Measurements from ENCODE around the gene ADRB1.
A peak's percentile ranks its signal among the peaks of the same experiment; 100 is the strongest.

The ADRB1 gene

DNA sequence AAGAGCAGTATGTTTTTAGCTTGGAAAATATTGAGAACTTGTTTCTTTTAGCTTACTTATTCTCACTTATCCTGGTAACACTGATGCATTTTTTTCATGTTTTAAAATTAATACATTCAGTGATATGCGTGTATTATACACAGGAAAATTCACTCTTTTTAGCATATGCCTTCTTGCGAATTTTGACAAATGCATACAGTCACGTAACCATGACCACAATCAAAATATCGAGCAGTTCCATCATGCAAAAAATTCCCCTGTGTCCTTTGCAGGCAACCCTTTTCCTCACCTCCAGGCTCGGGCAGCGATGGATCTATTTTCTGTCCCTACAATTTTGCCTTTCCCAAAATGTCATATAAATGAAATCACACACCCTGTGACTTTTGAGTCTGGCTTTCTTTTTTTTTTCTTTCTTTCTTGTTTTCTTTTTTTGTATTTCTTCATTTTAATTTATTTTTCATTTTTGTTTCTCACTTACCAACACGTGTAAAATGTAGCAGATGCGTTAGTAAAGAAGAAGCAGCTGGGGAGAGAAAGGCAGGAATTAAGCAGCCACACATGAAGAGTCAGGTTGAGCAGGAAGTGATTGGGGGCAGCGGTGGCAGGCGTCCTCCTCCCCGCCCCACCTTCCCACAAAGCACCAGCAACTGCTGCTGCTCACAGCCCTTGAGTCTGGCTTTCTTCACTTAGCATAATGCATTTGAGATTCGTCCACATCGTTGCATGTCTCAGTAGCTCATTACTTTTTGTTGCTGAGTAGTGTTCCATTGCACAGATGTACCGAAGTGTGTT, 29.9 kb downstream of the ADRB1 start:
- H2BK12ac ChIP-seq (ENCODE audit: low read length), result no peak overlapping the region
- no peak for DNase-seq (ENCODE audit: low spot score)
- no peak overlapping the region for H3K4ac ChIP-seq (ENCODE audit: low read length)
- H3K23ac ChIP-seq (ENCODE audit: low read depth, low read length, poor library complexity), result no peak overlapping the region
- H4K8ac ChIP-seq (ENCODE audit: low read depth, low read length), result no peak overlapping the region
- H3K4me1 ChIP-seq (ENCODE audit: control insufficient read depth in 2 of 2, insufficient read depth in 1 of 2, low read depth in 1 of 2, low read length in 2 of 2), result no peaks in the 10 kb centered on the region
- H3K14ac ChIP-seq (ENCODE audit: low read length), result no peak overlapping the region
- H4K91ac ChIP-seq (ENCODE audit: low read depth, low read length, poor library complexity), result no peak overlapping the region
- H3K9ac ChIP-seq (ENCODE audit: low read depth, low read length, poor library complexity), result no peak overlapping the region
- no CpG with 5 or more reads among the region's 14 CpGs for WGBS, 2 donors (ENCODE audit: extremely low coverage in 2 of 2, insufficient read length in 2 of 2, insufficient replicate concordance in 1 of 2)
- H3K18ac ChIP-seq (ENCODE audit: low read length), result peak overlapping the region; percentile 69
- no peaks in the 10 kb centered on the region for H3K79me1 ChIP-seq (ENCODE audit: low read depth, low read length)
- H2AFZ ChIP-seq (ENCODE audit: low read length), result no peak overlapping the region
- no peak overlapping the region for H3K27ac ChIP-seq (replicated peaks; ENCODE audit: low read length)
- H2BK5ac ChIP-seq (ENCODE audit: low read length), result no peak overlapping the region
- no peak overlapping the region for H2BK15ac ChIP-seq (ENCODE audit: low read length)
- H3K4me2 ChIP-seq (ENCODE audit: insufficient read depth, low read length, poor library complexity, severe bottlenecking), result no peak overlapping the region
- no peaks in the 10 kb centered on the region for H3K9me3 ChIP-seq (replicated peaks in 1 of 2; ENCODE audit: control insufficient read depth in 2 of 2, insufficient read depth in 1 of 2, low read depth in 1 of 2, low read length in 2 of 2)
- H3K36me3 ChIP-seq (replicated peaks in 1 of 2; ENCODE audit: control insufficient read depth in 2 of 2, insufficient read depth in 2 of 2, low read length in 2 of 2), result no peaks in the 10 kb centered on the region
- H3K4me3 ChIP-seq (ENCODE audit: low read length in 2 of 2), result no peak overlapping the region
- H3K27me3 ChIP-seq (ENCODE audit: control insufficient read depth in 3 of 3, insufficient read depth in 3 of 3, low read depth in 1 of 3, low read length in 3 of 3), result peaks cover 0 to 10% (median 0%) of the 10 kb centered on the region in 3 experiments
- no peak overlapping the region for H2AK5ac ChIP-seq (ENCODE audit: low read depth, low read length)
- H2BK120ac ChIP-seq (ENCODE audit: low read depth, low read length), result no peak overlapping the region

DNA sequence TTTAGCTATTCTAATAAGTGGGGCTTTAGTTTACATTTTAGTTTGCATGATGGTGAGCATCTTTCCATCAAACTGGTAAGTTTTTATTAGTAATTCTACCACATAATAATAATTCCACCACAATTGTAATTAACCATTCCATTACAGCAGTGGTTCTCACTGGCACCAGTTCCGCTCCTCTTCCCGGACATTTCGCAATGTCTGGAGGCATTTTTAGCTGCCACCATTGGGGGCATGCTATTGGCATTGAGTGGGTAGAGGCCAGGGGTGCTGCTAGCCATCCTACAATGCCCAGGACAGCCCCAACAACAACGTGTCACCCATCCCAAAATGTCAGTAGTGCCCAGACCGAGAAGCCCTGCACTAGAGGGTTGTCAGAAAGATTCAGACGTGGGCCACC, 31.4 kb downstream of the ADRB1 start:
- no peaks in the 10 kb centered on the region for H3K36me3 ChIP-seq (replicated peaks in 1 of 2; ENCODE audit: control insufficient read depth in 2 of 2, insufficient read depth in 2 of 2, low read length in 2 of 2)
- no peak overlapping the region for H3K14ac ChIP-seq (ENCODE audit: low read length)
- DNase-seq (ENCODE audit: low spot score), result no peak
- no peak overlapping the region for H4K8ac ChIP-seq (ENCODE audit: low read depth, low read length)
- peaks cover 3 to 5% of the 10 kb centered on the region in 2 donors for H3K4me1 ChIP-seq (ENCODE audit: control insufficient read depth in 2 of 2, insufficient read depth in 1 of 2, low read depth in 1 of 2, low read length in 2 of 2)
- H3K18ac ChIP-seq (ENCODE audit: low read length), result no peak overlapping the region
- no peak overlapping the region for H3K4ac ChIP-seq (ENCODE audit: low read length)
- no peak overlapping the region for H3K27ac ChIP-seq (replicated peaks; ENCODE audit: low read length)
- no peak overlapping the region for H2BK15ac ChIP-seq (ENCODE audit: low read length)
- no peak overlapping the region for H2AK5ac ChIP-seq (ENCODE audit: low read depth, low read length)
- H3K9ac ChIP-seq (ENCODE audit: low read depth, low read length, poor library complexity), result no peak overlapping the region
- no peak overlapping the region for H3K4me3 ChIP-seq (ENCODE audit: low read length in 2 of 2)
- no peak overlapping the region for H2AFZ ChIP-seq (ENCODE audit: low read length)
- H3K79me1 ChIP-seq (ENCODE audit: low read depth, low read length), result no peaks in the 10 kb centered on the region
- H2BK12ac ChIP-seq (ENCODE audit: low read length), result no peak overlapping the region
- H2BK120ac ChIP-seq (ENCODE audit: low read depth, low read length), result no peak overlapping the region
- H3K4me2 ChIP-seq (ENCODE audit: insufficient read depth, low read length, poor library complexity, severe bottlenecking), result no peak overlapping the region
- no CpG with 5 or more reads among the region's 6 CpGs for WGBS, 2 donors (ENCODE audit: extremely low coverage in 2 of 2, insufficient read length in 2 of 2, insufficient replicate concordance in 1 of 2)
- H3K9me3 ChIP-seq (replicated peaks in 1 of 2; ENCODE audit: control insufficient read depth in 2 of 2, insufficient read depth in 1 of 2, low read depth in 1 of 2, low read length in 2 of 2), result no peaks in the 10 kb centered on the region
- no peak overlapping the region for H3K23ac ChIP-seq (ENCODE audit: low read depth, low read length, poor library complexity)
- H3K27me3 ChIP-seq (ENCODE audit: control insufficient read depth in 3 of 3, insufficient read depth in 3 of 3, low read depth in 1 of 3, low read length in 3 of 3), result peaks cover 0 to 6% (median 0%) of the 10 kb centered on the region in 3 experiments
- no peak overlapping the region for H4K91ac ChIP-seq (ENCODE audit: low read depth, low read length, poor library complexity)
- no peak overlapping the region for H2BK5ac ChIP-seq (ENCODE audit: low read length)

DNA sequence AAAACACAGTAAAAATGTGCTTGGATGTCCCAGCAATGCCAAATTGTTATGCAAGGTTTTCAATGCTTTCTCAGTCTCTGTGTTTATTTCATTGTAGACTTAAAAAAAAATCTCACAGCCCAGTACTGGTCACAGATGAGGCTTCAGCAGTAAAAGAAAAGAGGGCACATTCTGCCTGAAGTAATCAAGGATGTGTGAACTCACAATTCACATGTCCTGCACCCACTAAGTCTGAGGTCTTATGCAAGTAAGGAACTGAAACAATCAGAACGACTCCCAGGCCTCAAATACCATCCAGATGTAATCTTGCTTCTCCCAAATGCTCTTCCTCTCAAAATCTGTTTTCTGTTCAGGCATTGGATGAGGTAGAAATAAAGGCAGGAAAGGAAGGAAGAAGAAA, 33.7 kb downstream of the ADRB1 start:
- peaks cover 0 to 3% (median 0%) of the 10 kb centered on the region in 3 experiments for H3K27me3 ChIP-seq (ENCODE audit: control insufficient read depth in 3 of 3, insufficient read depth in 3 of 3, low read depth in 1 of 3, low read length in 3 of 3)
- no peak overlapping the region for H2AFZ ChIP-seq (ENCODE audit: low read length)
- H3K18ac ChIP-seq (ENCODE audit: low read length), result no peak overlapping the region
- H3K79me1 ChIP-seq (ENCODE audit: low read depth, low read length), result no peaks in the 10 kb centered on the region
- H4K8ac ChIP-seq (ENCODE audit: low read depth, low read length), result no peak overlapping the region
- WGBS, 2 donors (ENCODE audit: extremely low coverage in 2 of 2, insufficient read length in 2 of 2, insufficient replicate concordance in 1 of 2), result no CpG with 5 or more reads among the region's 1 CpG
- no peak for DNase-seq (ENCODE audit: low spot score)
- H4K91ac ChIP-seq (ENCODE audit: low read depth, low read length, poor library complexity), result no peak overlapping the region
- H3K9me3 ChIP-seq (replicated peaks in 1 of 2; ENCODE audit: control insufficient read depth in 2 of 2, insufficient read depth in 1 of 2, low read depth in 1 of 2, low read length in 2 of 2), result no peaks in the 10 kb centered on the region
- H3K27ac ChIP-seq (replicated peaks; ENCODE audit: low read length), result no peak overlapping the region
- no peak overlapping the region for H3K4ac ChIP-seq (ENCODE audit: low read length)
- no peak overlapping the region for H3K14ac ChIP-seq (ENCODE audit: low read length)
- H2BK5ac ChIP-seq (ENCODE audit: low read length), result no peak overlapping the region
- H3K4me3 ChIP-seq (ENCODE audit: low read length in 2 of 2), result no peak overlapping the region
- H2BK12ac ChIP-seq (ENCODE audit: low read length), result no peak overlapping the region
- H2BK15ac ChIP-seq (ENCODE audit: low read length), result no peak overlapping the region
- H3K9ac ChIP-seq (ENCODE audit: low read depth, low read length, poor library complexity), result no peak overlapping the region
- H2BK120ac ChIP-seq (ENCODE audit: low read depth, low read length), result no peak overlapping the region
- peaks cover 3 to 5% of the 10 kb centered on the region in 2 donors for H3K4me1 ChIP-seq (ENCODE audit: control insufficient read depth in 2 of 2, insufficient read depth in 1 of 2, low read depth in 1 of 2, low read length in 2 of 2)
- H3K4me2 ChIP-seq (ENCODE audit: insufficient read depth, low read length, poor library complexity, severe bottlenecking), result no peak overlapping the region
- no peak overlapping the region for H2AK5ac ChIP-seq (ENCODE audit: low read depth, low read length)
- no peaks in the 10 kb centered on the region for H3K36me3 ChIP-seq (replicated peaks in 1 of 2; ENCODE audit: control insufficient read depth in 2 of 2, insufficient read depth in 2 of 2, low read length in 2 of 2)
- no peak overlapping the region for H3K23ac ChIP-seq (ENCODE audit: low read depth, low read length, poor library complexity)

- H2AK5ac ChIP-seq (ENCODE audit: low read depth, low read length), result peak overlapping the region; percentile 23
- WGBS, 2 donors (ENCODE audit: extremely low coverage in 2 of 2, insufficient read length in 2 of 2, insufficient replicate concordance in 1 of 2), result no CpG with 5 or more reads among the region's 9 CpGs
Observed at GRCh38 chr10:114077815-114078219, 34.2 kb downstream of the ADRB1 start.

More at GRCh38 chr10:114077815-114078219, 34.2 kb downstream of the ADRB1 start:
- Histone ChIP-seq H3K9me3 (replicated peaks in 1 of 2; ENCODE audit: control insufficient read depth in 2 of 2, insufficient read depth in 1 of 2, low read depth in 1 of 2, low read length in 2 of 2) (no peaks in the 10 kb centered on the region), H3K27ac (replicated peaks; ENCODE audit: low read length) (no peak overlapping the region), H3K18ac (ENCODE audit: low read length) (no peak overlapping the region), H2BK12ac (ENCODE audit: low read length) (no peak overlapping the region), H3K9ac (ENCODE audit: low read depth, low read length, poor library complexity) (no peak overlapping the region), H3K4me3 (ENCODE audit: low read length in 2 of 2) (no peak overlapping the region), H2BK5ac (ENCODE audit: low read length) (no peak overlapping the region), H3K14ac (ENCODE audit: low read length) (no peak overlapping the region), H3K4ac (ENCODE audit: low read length) (no peak overlapping the region), H2AFZ (ENCODE audit: low read length) (no peak overlapping the region), H3K23ac (ENCODE audit: low read depth, low read length, poor library complexity) (no peak overlapping the region), H3K4me2 (ENCODE audit: insufficient read depth, low read length, poor library complexity, severe bottlenecking) (no peak overlapping the region), H2BK15ac (ENCODE audit: low read length) (no peak overlapping the region), H3K4me1 (ENCODE audit: control insufficient read depth in 2 of 2, insufficient read depth in 1 of 2, low read depth in 1 of 2, low read length in 2 of 2) (peaks cover 3 to 5% of the 10 kb centered on the region in 2 donors), H4K8ac (ENCODE audit: low read depth, low read length) (no peak overlapping the region), H3K79me1 (ENCODE audit: low read depth, low read length) (no peaks in the 10 kb centered on the region), H2BK120ac (ENCODE audit: low read depth, low read length) (no peak overlapping the region), H3K36me3 (replicated peaks in 1 of 2; ENCODE audit: control insufficient read depth in 2 of 2, insufficient read depth in 2 of 2, low read length in 2 of 2) (no peaks in the 10 kb centered on the region), H3K27me3 (ENCODE audit: control insufficient read depth in 3 of 3, insufficient read depth in 3 of 3, low read depth in 1 of 3, low read length in 3 of 3) (peaks cover 0 to 3% (median 0%) of the 10 kb centered on the region in 3 experiments), H4K91ac (ENCODE audit: low read depth, low read length, poor library complexity) (no peak overlapping the region)
- DNase-seq (ENCODE audit: low spot score), result no peak

Measured in neuronal stem cell (in vitro differentiated cells).